HEK293 (cell line): ENCODE results near the gene AGAP5.
A peak's percentile ranks its signal among the peaks of the same experiment; 100 is the strongest.

Experiments
- FEZF1 ChIP-seq: fragments of 450-650 bp; formaldehyde crosslinking; IDR thresholded peaks from 2 replicates; pipeline ENCODE4 v1.5.1; 2016; ENCODE audit warnings: missing biosample characterization, missing genetic modification characterization
- GLIS1 ChIP-seq: fragments of 450-650 bp; formaldehyde crosslinking; IDR thresholded peaks from 2 replicates; pipeline ENCODE4 v1.5.1; 2016; ENCODE audit warnings: missing biosample characterization, missing genetic modification characterization
- KLF16 ChIP-seq: fragments of 450-650 bp; formaldehyde crosslinking; IDR thresholded peaks from 2 replicates; pipeline ENCODE4 v1.5.1; 2017; ENCODE audit warnings: missing biosample characterization, missing genetic modification characterization
- MZF1 ChIP-seq: fragments of 450-650 bp; formaldehyde crosslinking; IDR thresholded peaks from 2 replicates; pipeline ENCODE4 v1.5.1; 2017; ENCODE audit warnings: missing biosample characterization, missing genetic modification characterization, borderline replicate concordance
- SALL2 ChIP-seq: fragments of 450-650 bp; formaldehyde crosslinking; IDR thresholded peaks from 2 replicates; pipeline ENCODE4 v1.5.0; 2017; ENCODE audit warnings: missing biosample characterization, mild to moderate bottlenecking, missing genetic modification characterization, borderline replicate concordance
- SP3 ChIP-seq: fragments of 450-650 bp; formaldehyde crosslinking; IDR thresholded peaks from 2 replicates; pipeline ENCODE4 v1.5.1; 2016; ENCODE audit warnings: missing biosample characterization, missing genetic modification characterization
- SP7 ChIP-seq: fragments of 450-650 bp; formaldehyde crosslinking; IDR thresholded peaks from 2 replicates; pipeline ENCODE4 v1.5.1; 2016; ENCODE audit warnings: missing biosample characterization, missing genetic modification characterization
- ZBTB17 ChIP-seq: fragments of 450-650 bp; formaldehyde crosslinking; IDR thresholded peaks from 2 replicates; pipeline ENCODE4 v1.5.1; 2016; ENCODE audit warnings: missing biosample characterization, missing genetic modification characterization
- ZEB2 ChIP-seq: fragments of 450-650 bp; formaldehyde crosslinking; IDR thresholded peaks from 2 replicates; pipeline ENCODE4 v1.5.1; 2016; ENCODE audit warnings: missing biosample characterization, missing genetic modification characterization
- ZFP69B ChIP-seq: fragments of 450-650 bp; formaldehyde crosslinking; IDR thresholded peaks from 2 replicates; pipeline ENCODE4 v1.5.1; 2016; ENCODE audit warnings: missing biosample characterization, missing genetic modification characterization
- ZNF133 ChIP-seq: fragments of 450-650 bp; formaldehyde crosslinking; IDR thresholded peaks from 2 replicates; pipeline ENCODE4 v1.5.1; 2016; ENCODE audit warnings: missing biosample characterization, missing genetic modification characterization
- ZNF155 ChIP-seq: fragments of 450-650 bp; formaldehyde crosslinking; IDR thresholded peaks from 2 replicates; pipeline ENCODE4 v1.5.1; 2016; ENCODE audit warnings: missing biosample characterization, missing genetic modification characterization
- ZNF211 ChIP-seq: fragments of 450-650 bp; formaldehyde crosslinking; IDR thresholded peaks from 2 replicates; pipeline ENCODE4 v1.5.1; 2016; ENCODE audit warnings: low read depth, missing biosample characterization, missing genetic modification characterization
- ZNF24 ChIP-seq: fragments of 450-650 bp; formaldehyde crosslinking; IDR thresholded peaks from 2 replicates; pipeline ENCODE4 v1.5.1; 2016; ENCODE audit warnings: missing biosample characterization, missing genetic modification characterization
- ZNF311 ChIP-seq: fragments of 450-650 bp; formaldehyde crosslinking; IDR thresholded peaks from 2 replicates; pipeline ENCODE4 v1.5.1; 2017; ENCODE audit warnings: missing biosample characterization, missing genetic modification characterization, borderline replicate concordance
- ZNF423 ChIP-seq: fragments of 450-650 bp; formaldehyde crosslinking; IDR thresholded peaks from 2 replicates; pipeline ENCODE4 v1.5.1; 2016; ENCODE audit warnings: missing biosample characterization, missing genetic modification characterization
- ZNF510 ChIP-seq: fragments of 450-650 bp; formaldehyde crosslinking; IDR thresholded peaks from 2 replicates; pipeline ENCODE4 v1.5.1; 2018; ENCODE audit warnings: mild to moderate bottlenecking, missing genetic modification characterization, missing biosample characterization; ENCODE audit not compliant: insufficient replicate concordance
- ZNF514 ChIP-seq: fragments of 450-650 bp; formaldehyde crosslinking; IDR thresholded peaks from 2 replicates; pipeline ENCODE4 v1.5.1; 2016; ENCODE audit warnings: missing biosample characterization, missing genetic modification characterization
- ZNF571 ChIP-seq: fragments of 450-650 bp; formaldehyde crosslinking; IDR thresholded peaks from 2 replicates; pipeline ENCODE4 v1.5.0; 2017; ENCODE audit warnings: missing biosample characterization, missing genetic modification characterization
- ZNF610 ChIP-seq: fragments of 450-650 bp; formaldehyde crosslinking; IDR thresholded peaks from 2 replicates; pipeline ENCODE4 v1.5.1; 2016; ENCODE audit warnings: missing biosample characterization, missing genetic modification characterization, borderline replicate concordance
- ZNF792 ChIP-seq: fragments of 450-650 bp; formaldehyde crosslinking; IDR thresholded peaks from 2 replicates; pipeline ENCODE4 v1.5.1; 2016; ENCODE audit warnings: missing biosample characterization, missing genetic modification characterization
- TF ChIP-seq, protein P1 (sequence below): fragments of 450-650 bp; formaldehyde crosslinking; IDR thresholded peaks from 2 replicates; pipeline ENCODE4; 2016; ENCODE audit warnings: missing biosample characterization, missing genetic modification characterization
- TF ChIP-seq, protein P2 (sequence below): fragments of 450-650 bp; formaldehyde crosslinking; IDR thresholded peaks from 2 replicates; pipeline ENCODE4 v1.5.1; 2016; ENCODE audit warnings: missing biosample characterization, missing genetic modification characterization
- TF ChIP-seq, protein P3 (sequence below): fragments of 450-650 bp; formaldehyde crosslinking; IDR thresholded peaks from 2 replicates; pipeline ENCODE4 v1.5.1; 2016; ENCODE audit warnings: missing biosample characterization, missing genetic modification characterization
- TF ChIP-seq, protein P4 (sequence below): fragments of 450-650 bp; IDR thresholded peaks from 2 replicates; pipeline ENCODE4 v1.5.1; 2018; ENCODE audit warnings: missing biosample characterization, missing genetic modification characterization
- TF ChIP-seq, protein P5 (sequence below): fragments of 450-650 bp; IDR thresholded peaks from 2 replicates; pipeline ENCODE4 v1.5.1; 2018; ENCODE audit warnings: missing biosample characterization, mild to moderate bottlenecking, missing genetic modification characterization
- TF ChIP-seq, protein P6 (sequence below): fragments of 450-650 bp; formaldehyde crosslinking; IDR thresholded peaks from 2 replicates; pipeline ENCODE4 v1.5.1; 2016; ENCODE audit warnings: missing biosample characterization, missing genetic modification characterization
- TF ChIP-seq, protein P7 (sequence below): fragments of 450-650 bp; formaldehyde crosslinking; IDR thresholded peaks from 2 replicates; pipeline ENCODE4 v1.5.1; 2016; ENCODE audit warnings: missing biosample characterization, missing genetic modification characterization

Gene AGAP5

DNA sequence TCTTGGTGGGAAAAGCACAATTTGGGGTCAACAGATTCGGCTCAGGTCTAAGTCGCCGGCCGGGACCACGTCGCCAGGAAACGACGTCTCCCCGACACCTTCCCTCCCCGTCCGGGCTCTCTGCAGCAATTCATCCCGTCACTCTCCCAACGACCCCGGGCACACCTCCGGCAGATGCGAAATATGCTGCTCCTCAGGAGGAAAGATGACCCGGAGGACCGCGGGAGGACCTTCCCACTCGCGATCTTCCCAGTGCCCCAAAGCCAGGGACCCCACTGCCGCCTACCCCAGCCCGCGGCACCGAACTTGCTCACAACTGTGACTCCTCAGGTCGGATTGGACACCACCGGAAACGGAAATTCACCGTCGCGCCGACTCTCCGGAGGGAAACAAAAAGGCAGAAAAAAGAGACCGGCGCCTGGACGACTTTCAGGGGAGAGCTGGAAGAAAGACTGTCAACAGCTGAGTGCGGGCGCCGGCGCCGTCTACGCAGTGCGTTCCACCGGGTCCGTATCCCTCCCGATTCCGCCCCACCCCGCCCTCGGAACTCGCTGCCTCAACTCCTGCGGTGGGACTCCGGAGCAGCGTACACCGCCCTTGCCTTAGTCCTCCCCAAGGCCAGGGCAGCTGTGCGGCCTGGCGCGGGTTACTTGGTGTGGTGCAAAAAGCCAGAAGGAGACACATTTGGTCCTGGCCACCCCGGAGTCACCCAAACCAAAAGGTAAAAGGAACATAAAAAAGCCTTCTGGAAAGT, 32.4 kb upstream of the AGAP5 start (continued):
- peak; percentile 84; the same call in 1 of the 2 replicates for TF ChIP-seq ZNF24 (tag by site-specific recombination)
- TF ChIP-seq, protein P1, sequence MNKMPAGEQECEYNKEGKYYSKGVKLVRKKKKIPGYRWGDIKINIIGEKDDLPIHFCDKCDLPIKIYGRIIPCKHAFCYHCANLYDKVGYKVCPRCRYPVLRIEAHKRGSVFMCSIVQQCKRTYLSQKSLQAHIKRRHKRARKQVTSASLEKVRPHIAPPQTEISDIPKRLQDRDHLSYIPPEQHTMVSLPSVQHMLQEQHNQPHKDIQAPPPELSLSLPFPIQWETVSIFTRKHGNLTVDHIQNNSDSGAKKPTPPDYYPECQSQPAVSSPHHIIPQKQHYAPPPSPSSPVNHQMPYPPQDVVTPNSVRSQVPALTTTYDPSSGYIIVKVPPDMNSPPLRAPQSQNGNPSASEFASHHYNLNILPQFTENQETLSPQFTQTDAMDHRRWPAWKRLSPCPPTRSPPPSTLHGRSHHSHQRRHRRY: no peak
- peak; percentile 60 for TF ChIP-seq ZNF610 (tag by site-specific recombination)
- TF ChIP-seq, protein P2, sequence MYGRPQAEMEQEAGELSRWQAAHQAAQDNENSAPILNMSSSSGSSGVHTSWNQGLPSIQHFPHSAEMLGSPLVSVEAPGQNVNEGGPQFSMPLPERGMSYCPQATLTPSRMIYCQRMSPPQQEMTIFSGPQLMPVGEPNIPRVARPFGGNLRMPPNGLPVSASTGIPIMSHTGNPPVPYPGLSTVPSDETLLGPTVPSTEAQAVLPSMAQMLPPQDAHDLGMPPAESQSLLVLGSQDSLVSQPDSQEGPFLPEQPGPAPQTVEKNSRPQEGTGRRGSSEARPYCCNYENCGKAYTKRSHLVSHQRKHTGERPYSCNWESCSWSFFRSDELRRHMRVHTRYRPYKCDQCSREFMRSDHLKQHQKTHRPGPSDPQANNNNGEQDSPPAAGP: peak; percentile 93
- no peak for TF ChIP-seq GLIS1
- TF ChIP-seq ZFP69B (tag by site-specific recombination): peak; percentile 85
- no peak for TF ChIP-seq MZF1 (tag by site-specific recombination)
- no peak for TF ChIP-seq ZNF311
- TF ChIP-seq SP7 (tag by site-specific recombination): peak; percentile 86
- no peak for TF ChIP-seq ZNF211 (tag by site-specific recombination)
- TF ChIP-seq SALL2: no peak
- TF ChIP-seq, protein P3, sequence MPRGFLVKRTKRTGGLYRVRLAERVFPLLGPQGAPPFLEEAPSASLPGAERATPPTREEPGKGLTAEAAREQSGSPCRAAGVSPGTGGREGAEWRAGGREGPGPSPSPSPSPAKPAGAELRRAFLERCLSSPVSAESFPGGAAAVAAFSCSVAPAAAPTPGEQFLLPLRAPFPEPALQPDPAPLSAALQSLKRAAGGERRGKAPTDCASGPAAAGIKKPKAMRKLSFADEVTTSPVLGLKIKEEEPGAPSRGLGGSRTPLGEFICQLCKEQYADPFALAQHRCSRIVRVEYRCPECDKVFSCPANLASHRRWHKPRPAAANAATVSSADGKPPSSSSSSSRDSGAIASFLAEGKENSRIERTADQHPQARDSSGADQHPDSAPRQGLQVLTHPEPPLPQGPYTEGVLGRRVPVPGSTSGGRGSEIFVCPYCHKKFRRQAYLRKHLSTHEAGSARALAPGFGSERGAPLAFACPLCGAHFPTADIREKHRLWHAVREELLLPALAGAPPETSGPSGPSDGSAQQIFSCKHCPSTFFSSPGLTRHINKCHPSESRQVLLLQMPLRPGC (tag by site-specific recombination): peak; percentile 81
- TF ChIP-seq, protein P4, sequence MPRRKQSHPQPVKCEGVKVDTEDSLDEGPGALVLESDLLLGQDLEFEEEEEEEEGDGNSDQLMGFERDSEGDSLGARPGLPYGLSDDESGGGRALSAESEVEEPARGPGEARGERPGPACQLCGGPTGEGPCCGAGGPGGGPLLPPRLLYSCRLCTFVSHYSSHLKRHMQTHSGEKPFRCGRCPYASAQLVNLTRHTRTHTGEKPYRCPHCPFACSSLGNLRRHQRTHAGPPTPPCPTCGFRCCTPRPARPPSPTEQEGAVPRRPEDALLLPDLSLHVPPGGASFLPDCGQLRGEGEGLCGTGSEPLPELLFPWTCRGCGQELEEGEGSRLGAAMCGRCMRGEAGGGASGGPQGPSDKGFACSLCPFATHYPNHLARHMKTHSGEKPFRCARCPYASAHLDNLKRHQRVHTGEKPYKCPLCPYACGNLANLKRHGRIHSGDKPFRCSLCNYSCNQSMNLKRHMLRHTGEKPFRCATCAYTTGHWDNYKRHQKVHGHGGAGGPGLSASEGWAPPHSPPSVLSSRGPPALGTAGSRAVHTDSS (tag by site-specific recombination): no peak
- no peak for TF ChIP-seq FEZF1 (tag by site-specific recombination)
- no peak for TF ChIP-seq ZNF792 (tag by site-specific recombination)
- TF ChIP-seq ZNF423: no peak
- peak; percentile 95 for TF ChIP-seq ZBTB17 (tag by site-specific recombination)
- TF ChIP-seq, protein P5, sequence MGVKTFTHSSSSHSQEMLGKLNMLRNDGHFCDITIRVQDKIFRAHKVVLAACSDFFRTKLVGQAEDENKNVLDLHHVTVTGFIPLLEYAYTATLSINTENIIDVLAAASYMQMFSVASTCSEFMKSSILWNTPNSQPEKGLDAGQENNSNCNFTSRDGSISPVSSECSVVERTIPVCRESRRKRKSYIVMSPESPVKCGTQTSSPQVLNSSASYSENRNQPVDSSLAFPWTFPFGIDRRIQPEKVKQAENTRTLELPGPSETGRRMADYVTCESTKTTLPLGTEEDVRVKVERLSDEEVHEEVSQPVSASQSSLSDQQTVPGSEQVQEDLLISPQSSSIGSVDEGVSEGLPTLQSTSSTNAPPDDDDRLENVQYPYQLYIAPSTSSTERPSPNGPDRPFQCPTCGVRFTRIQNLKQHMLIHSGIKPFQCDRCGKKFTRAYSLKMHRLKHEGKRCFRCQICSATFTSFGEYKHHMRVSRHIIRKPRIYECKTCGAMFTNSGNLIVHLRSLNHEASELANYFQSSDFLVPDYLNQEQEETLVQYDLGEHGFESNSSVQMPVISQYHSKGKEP: peak; percentile 38; the same call in 1 of the 2 replicates
- TF ChIP-seq ZNF510 (tag by site-specific recombination): no peak
- TF ChIP-seq, protein P6, sequence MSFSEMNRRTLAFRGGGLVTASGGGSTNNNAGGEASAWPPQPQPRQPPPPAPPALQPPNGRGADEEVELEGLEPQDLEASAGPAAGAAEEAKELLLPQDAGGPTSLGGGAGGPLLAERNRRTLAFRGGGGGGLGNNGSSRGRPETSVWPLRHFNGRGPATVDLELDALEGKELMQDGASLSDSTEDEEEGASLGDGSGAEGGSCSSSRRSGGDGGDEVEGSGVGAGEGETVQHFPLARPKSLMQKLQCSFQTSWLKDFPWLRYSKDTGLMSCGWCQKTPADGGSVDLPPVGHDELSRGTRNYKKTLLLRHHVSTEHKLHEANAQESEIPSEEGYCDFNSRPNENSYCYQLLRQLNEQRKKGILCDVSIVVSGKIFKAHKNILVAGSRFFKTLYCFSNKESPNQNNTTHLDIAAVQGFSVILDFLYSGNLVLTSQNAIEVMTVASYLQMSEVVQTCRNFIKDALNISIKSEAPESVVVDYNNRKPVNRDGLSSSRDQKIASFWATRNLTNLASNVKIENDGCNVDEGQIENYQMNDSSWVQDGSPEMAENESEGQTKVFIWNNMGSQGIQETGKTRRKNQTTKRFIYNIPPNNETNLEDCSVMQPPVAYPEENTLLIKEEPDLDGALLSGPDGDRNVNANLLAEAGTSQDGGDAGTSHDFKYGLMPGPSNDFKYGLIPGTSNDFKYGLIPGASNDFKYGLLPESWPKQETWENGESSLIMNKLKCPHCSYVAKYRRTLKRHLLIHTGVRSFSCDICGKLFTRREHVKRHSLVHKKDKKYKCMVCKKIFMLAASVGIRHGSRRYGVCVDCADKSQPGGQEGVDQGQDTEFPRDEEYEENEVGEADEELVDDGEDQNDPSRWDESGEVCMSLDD (tag by site-specific recombination): peak; percentile 74; the same call in 1 of the 2 replicates
- peak; percentile 66; the same call in 1 of the 2 replicates for TF ChIP-seq KLF16 (tag by site-specific recombination)
- TF ChIP-seq ZNF514 (tag by site-specific recombination): no peak
- TF ChIP-seq SP3 (tag by site-specific recombination): peak; percentile 72
- no peak for TF ChIP-seq ZNF133 (tag by site-specific recombination)
- TF ChIP-seq ZNF155 (tag by site-specific recombination): no peak
- TF ChIP-seq, protein P7, sequence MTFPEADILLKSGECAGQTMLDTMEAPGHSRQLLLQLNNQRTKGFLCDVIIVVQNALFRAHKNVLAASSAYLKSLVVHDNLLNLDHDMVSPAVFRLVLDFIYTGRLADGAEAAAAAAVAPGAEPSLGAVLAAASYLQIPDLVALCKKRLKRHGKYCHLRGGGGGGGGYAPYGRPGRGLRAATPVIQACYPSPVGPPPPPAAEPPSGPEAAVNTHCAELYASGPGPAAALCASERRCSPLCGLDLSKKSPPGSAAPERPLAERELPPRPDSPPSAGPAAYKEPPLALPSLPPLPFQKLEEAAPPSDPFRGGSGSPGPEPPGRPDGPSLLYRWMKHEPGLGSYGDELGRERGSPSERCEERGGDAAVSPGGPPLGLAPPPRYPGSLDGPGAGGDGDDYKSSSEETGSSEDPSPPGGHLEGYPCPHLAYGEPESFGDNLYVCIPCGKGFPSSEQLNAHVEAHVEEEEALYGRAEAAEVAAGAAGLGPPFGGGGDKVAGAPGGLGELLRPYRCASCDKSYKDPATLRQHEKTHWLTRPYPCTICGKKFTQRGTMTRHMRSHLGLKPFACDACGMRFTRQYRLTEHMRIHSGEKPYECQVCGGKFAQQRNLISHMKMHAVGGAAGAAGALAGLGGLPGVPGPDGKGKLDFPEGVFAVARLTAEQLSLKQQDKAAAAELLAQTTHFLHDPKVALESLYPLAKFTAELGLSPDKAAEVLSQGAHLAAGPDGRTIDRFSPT (tag by site-specific recombination): no peak
- TF ChIP-seq ZNF571 (tag by site-specific recombination): no peak
- TF ChIP-seq ZEB2 (tag by site-specific recombination): peak; percentile 83
